A549 treated with GW870086 at 1 μM for 4 hours (cell line): Measurements from ENCODE around the gene SETD2. TPM values are rescaled to one million over a fixed set of nuclear protein-coding genes. Genes with fewer than 3 reads are reported as not detected.

Source experiments
- total RNA-seq: library from RNA; stranded (reverse); fragments of 200-300 nt; extraction: Qiagen RNA extraction; gene quantifications from 5 replicates; pipeline ENCODE4 v1.2.3, GENCODE V29; 2022; ENCODE audit warnings: low read depth

The SETD2 gene
- 15.2 to 22.2 TPM (median 17.9 TPM) in 5 replicates for total RNA-seq

DNA sequence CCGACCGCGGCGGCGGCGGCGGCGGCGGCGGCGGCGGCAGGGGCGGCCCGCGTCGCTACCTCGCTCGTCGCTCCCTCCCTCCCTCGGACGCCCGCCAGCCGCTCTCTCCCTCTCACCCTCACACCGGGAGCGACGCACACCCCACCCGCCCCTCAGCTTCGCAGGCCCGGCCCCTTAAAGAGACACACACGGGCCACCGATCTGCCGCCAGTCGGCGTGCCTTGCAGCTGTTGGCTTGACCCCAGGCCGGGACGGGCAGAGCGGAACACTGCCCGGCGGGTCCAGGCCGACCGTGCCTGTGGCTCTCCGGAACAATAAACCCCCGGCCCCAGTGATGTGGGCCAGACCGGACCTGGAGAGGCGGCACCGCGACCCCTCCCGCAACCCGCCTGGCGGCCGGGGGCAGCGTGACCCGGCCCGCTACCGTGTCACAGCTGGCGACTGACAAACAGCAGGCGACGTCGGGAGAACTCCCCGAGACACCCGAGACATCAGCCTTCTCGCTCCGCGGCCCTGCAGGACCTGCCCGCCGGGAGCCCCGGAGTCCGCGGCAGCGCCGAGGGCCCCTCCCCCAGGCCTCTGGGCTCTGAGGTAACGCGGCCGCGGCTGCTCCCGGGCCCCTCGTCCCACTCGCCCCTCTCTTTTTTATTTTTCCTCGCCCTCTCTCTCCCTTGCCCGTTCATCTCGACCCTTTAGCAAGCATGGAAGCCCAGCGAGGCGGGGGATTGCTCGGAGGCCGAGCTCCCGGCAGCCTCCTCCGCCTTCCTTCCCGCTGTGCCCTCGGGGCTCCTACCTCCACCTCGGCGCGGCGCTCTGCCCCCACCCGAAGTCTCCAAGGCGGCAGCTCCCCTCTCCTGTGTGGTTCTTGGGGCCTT lies at the start of gene SETD2:
Gene SETD2 (minus strand): TSS at position 107 of the 875 bp plus-strand sequence. CDS start 189 bp downstream, outside the sequence.

GRCh38 chr3:46978985-46979944 lies 184.6 kb downstream of the SETD2 start, which contains the start of gene NBEAL2:
NBEAL2 (plus strand) TSS chr3:46979666; CDS start chr3:46979862, 196 bp downstream.

DNA sequence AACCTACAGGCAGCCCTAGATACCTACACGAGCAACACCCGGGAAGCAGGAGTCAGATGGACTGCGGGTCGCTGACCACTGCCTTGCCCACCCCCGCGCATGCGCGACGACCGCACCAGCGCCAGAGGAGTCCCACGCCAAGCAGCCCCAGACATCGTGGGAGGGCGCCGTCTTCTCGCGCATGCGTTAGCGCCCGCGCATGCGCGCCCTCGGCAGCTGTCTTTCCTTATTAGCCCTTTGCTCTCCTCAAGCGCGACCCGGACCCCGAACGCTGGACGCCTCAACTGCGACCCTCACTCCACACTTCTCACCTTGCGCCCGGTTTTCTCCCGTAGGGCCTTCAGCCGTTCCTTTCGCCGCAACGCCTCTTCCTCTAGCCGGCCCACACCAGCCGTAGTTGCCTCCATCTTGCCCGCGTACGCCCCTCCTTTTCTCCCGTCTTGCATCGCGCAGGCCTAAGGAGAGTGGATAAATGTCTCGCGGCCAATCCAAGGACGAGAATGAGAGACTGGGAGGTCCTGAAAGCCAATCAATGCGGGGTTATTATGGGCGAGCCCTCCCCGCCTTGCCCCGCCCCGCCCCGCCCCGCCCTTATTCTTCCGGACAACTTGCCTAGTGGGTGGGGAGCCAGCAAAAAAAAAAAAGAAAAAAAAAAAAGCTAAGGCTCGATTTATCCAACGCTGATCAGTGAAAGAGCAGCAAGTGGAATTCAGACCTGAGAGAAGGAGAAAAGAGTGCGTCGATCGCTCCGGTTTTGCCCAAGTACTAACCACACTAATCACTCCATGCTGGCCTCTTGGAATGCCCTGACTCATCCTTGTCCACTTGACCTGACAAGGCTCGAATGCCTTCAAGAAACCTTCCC lies 187.4 kb downstream of the SETD2 start, which contains the start of gene CCDC12:
Gene CCDC12 (minus strand): TSS at position 420 of the 865 bp plus-strand sequence. CDS start 13 bp downstream, at position 407.

Other genes with a start within 250 kb of the SETD2 start
- gene CCDC12, start 187.4 kb downstream of the SETD2 start, total RNA-seq: 56.8 to 83.8 TPM (median 57.7 TPM) in 5 replicates
- gene NBEAL2, start 184.4 kb downstream of the SETD2 start, total RNA-seq: 61.7 to 80.1 TPM (median 69.4 TPM) in 5 replicates
- gene KIF9, start 118.7 kb upstream of the SETD2 start, total RNA-seq: 19.0 to 24.7 TPM (median 20.5 TPM) in 5 replicates
- gene KLHL18, start 118.8 kb upstream of the SETD2 start, total RNA-seq: 18.1 to 20.1 TPM (median 18.6 TPM) in 5 replicates
- gene PTPN23, start 216.9 kb upstream of the SETD2 start, total RNA-seq: 17.1 to 22.4 TPM (median 20.9 TPM) in 5 replicates